GM20000 (cell line): ENCODE data around the gene ADAMTS16.

Source experiments
- DNase-seq: peaks from one replicate; pipeline ENCODE4 v3.0.0; 2012; ENCODE audit warnings: low spot score
- TF ChIP-seq, protein P1 (sequence below): IDR thresholded peaks from 2 replicates; pipeline ENCODE4 v1.5.1; 2012; ENCODE audit warnings: mild to moderate bottlenecking, control low read depth; ENCODE audit errors: extremely low read depth, missing control alignments

ADAMTS16 gene

DNA sequence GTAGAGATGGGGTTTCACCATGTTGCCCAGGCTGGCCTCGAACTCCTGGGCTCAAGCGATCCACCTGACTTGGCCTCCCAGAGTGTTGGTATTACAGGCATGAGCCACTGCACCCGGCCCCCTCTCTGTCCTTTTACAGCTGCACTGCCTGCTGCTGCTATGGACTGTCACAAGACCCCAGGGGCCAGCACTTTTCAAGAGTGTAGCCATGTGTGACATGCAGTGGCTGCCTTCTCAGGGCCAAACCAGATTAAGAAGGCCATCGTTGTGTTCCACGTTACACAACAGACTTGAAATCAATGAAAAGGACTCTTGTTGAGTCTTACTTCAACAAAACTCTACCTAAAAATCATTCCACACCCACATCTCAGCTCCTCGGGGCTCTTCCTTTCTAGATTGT is 203.4 kb downstream of the ADAMTS16 start:
- DNase-seq, result no peak
- TF ChIP-seq, protein P1, sequence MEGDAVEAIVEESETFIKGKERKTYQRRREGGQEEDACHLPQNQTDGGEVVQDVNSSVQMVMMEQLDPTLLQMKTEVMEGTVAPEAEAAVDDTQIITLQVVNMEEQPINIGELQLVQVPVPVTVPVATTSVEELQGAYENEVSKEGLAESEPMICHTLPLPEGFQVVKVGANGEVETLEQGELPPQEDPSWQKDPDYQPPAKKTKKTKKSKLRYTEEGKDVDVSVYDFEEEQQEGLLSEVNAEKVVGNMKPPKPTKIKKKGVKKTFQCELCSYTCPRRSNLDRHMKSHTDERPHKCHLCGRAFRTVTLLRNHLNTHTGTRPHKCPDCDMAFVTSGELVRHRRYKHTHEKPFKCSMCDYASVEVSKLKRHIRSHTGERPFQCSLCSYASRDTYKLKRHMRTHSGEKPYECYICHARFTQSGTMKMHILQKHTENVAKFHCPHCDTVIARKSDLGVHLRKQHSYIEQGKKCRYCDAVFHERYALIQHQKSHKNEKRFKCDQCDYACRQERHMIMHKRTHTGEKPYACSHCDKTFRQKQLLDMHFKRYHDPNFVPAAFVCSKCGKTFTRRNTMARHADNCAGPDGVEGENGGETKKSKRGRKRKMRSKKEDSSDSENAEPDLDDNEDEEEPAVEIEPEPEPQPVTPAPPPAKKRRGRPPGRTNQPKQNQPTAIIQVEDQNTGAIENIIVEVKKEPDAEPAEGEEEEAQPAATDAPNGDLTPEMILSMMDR, result no peak

DNA sequence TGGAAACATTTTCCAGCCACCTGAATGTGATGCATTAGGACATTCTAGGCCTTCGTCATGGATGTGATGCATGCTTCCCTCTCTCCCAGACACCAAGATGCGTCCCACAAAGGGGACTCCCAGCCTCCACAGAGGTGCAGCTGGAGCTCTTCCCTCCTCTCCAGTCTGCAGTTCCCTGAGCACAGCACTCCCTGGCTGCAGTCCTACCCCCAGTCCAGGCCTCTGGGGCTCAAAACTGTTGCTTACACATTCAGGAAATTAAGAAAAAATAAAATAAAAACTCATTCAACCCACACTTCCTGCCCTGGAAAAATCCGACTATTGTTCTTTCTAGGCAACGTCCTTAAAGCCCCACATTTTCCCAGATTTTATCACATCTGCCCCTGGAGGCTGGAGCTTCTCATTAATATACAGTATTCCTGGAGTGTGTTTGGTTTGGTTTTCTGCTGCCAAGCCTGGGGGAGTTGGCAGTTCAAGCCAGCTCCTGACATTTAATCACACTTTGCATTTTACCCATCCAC is 204.0 kb downstream of the ADAMTS16 start:
- TF ChIP-seq, protein P1, result no peak
- no peak for DNase-seq

DNA sequence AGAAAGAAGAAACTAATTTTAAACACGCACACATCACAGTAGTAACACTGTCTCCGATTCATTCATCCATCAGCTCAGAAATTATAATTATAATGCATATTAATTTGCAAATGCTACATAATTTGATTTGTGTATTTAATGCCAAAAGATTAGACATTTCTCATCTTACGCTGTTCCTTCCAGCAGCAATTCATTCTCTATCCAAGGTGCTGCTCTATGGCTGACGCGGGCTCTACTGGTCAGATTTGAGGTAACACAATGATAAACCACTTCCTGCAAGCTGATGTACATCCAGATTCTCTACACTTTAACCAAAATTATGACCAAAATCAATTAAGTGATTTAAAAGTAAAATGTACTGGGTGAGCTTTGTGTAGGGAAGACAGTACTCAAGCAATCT is 204.5 kb downstream of the ADAMTS16 start:
- DNase-seq, result no peak
- TF ChIP-seq, protein P1, result no peak

DNA sequence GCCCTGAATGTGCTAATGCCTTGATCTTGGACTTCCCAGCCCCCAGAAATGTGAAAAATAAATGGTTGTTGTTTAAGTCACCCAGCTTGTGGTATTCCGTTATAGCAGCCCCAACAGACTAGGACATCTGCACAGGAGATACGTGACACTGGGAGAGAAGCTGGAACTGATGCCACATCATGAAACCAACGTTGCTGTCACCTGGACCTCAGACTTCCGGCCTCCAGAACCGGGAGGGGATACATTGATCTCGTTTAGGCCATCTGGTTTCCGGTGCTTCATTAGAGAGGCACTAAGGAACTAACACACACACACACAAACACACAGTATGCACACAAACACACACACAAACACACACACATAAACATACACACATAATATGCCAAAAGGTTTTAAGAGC is 207.3 kb downstream of the ADAMTS16 start:
- DNase-seq, result no peak
- TF ChIP-seq, protein P1, result no peak

DNA sequence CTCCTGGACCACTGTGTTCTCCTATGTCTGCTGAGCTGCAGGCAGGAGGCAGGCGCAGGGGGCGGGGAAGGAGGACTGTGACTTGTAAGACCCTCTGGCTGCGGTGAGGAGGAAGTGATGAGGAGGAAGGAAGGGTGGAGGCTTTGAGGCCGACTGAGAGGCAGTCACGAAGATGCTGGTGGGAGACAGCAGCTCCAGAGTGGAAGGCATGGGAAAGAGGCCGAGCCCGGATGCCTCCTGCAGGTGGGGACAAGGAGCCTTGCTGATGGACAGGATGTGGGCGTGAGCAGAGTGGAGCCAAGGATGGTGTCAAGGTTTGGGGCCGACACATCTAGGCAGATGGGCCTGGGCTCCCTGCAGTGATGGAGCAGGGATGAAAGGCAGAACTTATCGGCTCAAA is 208.0 kb downstream of the ADAMTS16 start:
- DNase-seq, result no peak
- TF ChIP-seq, protein P1, result no peak

DNA sequence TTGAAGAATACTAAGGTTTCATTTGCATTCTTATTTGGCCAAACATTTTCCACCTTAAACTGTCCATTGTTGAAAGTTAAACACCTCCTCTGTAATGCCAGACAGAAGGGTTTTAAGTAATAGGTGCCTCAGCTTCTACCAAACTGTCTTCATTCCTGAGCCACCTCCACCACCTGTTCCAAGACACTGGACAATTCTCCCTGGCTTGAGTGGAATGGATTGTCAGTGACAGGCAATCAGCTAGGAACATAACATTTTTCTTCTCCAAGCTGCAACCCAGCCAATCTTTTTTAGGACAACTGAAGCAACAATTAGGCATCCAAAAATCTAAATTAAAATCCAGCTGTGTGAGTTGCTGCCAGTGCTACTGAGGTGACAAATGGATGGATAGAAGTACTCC is 208.4 kb downstream of the ADAMTS16 start:
- DNase-seq, result no peak
- TF ChIP-seq, protein P1, result no peak

DNA sequence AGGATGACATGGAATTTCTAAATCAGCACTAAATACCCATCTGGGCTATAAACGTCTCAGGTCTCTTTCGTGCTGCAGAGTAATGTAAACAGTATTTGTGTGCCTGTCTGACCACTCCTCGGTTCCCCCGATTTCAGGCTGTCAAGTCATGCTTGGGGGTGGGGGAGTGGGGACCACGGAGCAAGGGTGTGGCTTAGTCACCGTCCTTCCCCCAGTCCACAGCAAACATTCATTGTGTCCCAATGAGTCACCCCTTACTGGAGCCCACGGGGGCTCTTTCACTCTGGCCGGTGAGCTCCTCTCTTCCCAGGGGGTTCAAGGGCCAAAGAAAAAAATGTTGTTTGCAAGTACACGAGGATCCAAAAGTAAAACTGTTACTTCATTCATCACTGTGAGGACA is 210.0 kb downstream of the ADAMTS16 start:
- no peak for DNase-seq
- TF ChIP-seq, protein P1, result no peak
